NT2/D1 (cell line): Measurements from ENCODE around the gene TNFSF12.
A peak's percentile ranks its signal among the peaks of the same experiment; 100 is the strongest.

Experiments
- DNase-seq: peaks from one replicate; pipeline ENCODE4 v3.0.0-alpha.2; 2011; ENCODE audit warnings: low read depth, low spot score
- H3K27me3 ChIP-seq: 2 replicates; pipeline ENCODE4 v1.6.0; 2011; ENCODE audit warnings: mild to moderate bottlenecking; ENCODE audit not compliant: insufficient read length, insufficient read depth
- H3K36me3 ChIP-seq: 2 replicates; pipeline ENCODE4 v1.6.1; 2011; ENCODE audit warnings: mild to moderate bottlenecking, low read length, mixed read lengths; ENCODE audit not compliant: insufficient read depth, insufficient read length
- H3K4me1 ChIP-seq: 2 replicates; pipeline ENCODE4 v1.5.1; 2011; ENCODE audit not compliant: insufficient read depth, insufficient read length
- H3K4me3 ChIP-seq: 2 replicates; pipeline ENCODE4 v1.5.1; 2011; ENCODE audit warnings: low read depth; ENCODE audit not compliant: insufficient read length
- H3K9ac ChIP-seq: 2 replicates; pipeline ENCODE4 v1.6.0; 2011; ENCODE audit warnings: low read depth; ENCODE audit not compliant: insufficient read length
- H3K9me3 ChIP-seq: 2 replicates; pipeline ENCODE4 v1.5.1; 2011; ENCODE audit warnings: mild to moderate bottlenecking, low read length; ENCODE audit not compliant: insufficient read depth
- SUZ12 ChIP-seq: IDR thresholded peaks from 2 replicates; pipeline ENCODE4 v1.6.1; 2011; ENCODE audit not compliant: insufficient read length, insufficient read depth; ENCODE audit errors: extremely low read depth
- YY1 ChIP-seq: IDR thresholded peaks from 2 replicates; pipeline ENCODE4 v1.6.1; 2011; ENCODE audit not compliant: insufficient read length, insufficient read depth
- ZNF274 ChIP-seq: IDR thresholded peaks from 2 replicates; pipeline ENCODE4 v1.6.1; 2011; ENCODE audit warnings: mild to moderate bottlenecking, low read depth, low read length

The TNFSF12 gene

GRCh38 chr17:7579001-7579833 lies 30.4 kb downstream of the TNFSF12 start, which contains the start of gene CD68:
TSS of gene CD68 (plus strand) at chr17:7579638. CDS start at chr17:7579678, 40 bp downstream.
- Histone ChIP-seq H3K9me3 (no peaks in the 10 kb centered on the region), H3K4me3 (no peak within 1 kb of the TSS), H3K9ac (no peak within 1 kb of the TSS), H3K4me1 (peaks cover 12% of the 10 kb centered on the region), H3K27me3 (no peaks in the 10 kb centered on the region), H3K36me3 (peaks cover 72% of the 10 kb centered on the region)
- no peak for TF ChIP-seq ZNF274
- TF ChIP-seq SUZ12 = no peak
- TF ChIP-seq YY1 = no peak
- no peak for DNase-seq

GRCh38 chr17:7579834-7580603 lies 31.2 kb downstream of the TNFSF12 start:
- Histone ChIP-seq H3K9me3 (no peaks in the 10 kb centered on the region), H3K4me1 (peaks cover 12% of the 10 kb centered on the region), H3K36me3 (peaks cover 64% of the 10 kb centered on the region), H3K4me3 (no peak overlapping the region), H3K9ac (no peak overlapping the region), H3K27me3 (no peaks in the 10 kb centered on the region)
- no peak for DNase-seq
- TF ChIP-seq YY1 (no peak), ZNF274 (no peak), SUZ12 (no peak)

GRCh38 chr17:7580604-7581575 lies 32.0 kb downstream of the TNFSF12 start:
- H3K4me1 ChIP-seq = peaks cover 12% of the 10 kb centered on the region
- no peak for DNase-seq
- peaks cover 61% of the 10 kb centered on the region for H3K36me3 ChIP-seq
- TF ChIP-seq SUZ12 = no peak
- no peak for TF ChIP-seq ZNF274
- no peak for TF ChIP-seq YY1
- no peaks in the 10 kb centered on the region for H3K27me3 ChIP-seq
- no peaks in the 10 kb centered on the region for H3K9me3 ChIP-seq
- no peak overlapping the region for H3K4me3 ChIP-seq
- peak overlapping the region; percentile 32 for H3K9ac ChIP-seq

- no peak for DNase-seq
- Histone ChIP-seq H3K36me3 (peaks cover 55% of the 10 kb centered on the region), H3K9me3 (no peaks in the 10 kb centered on the region), H3K9ac (peak overlapping the region; percentile 93), H3K4me3 (peak overlapping the region; percentile 74), H3K27me3 (no peaks in the 10 kb centered on the region), H3K4me1 (peaks cover 14% of the 10 kb centered on the region)
- no peak for TF ChIP-seq ZNF274
- no peak for TF ChIP-seq SUZ12
- TF ChIP-seq YY1 = no peak
These were observed 33.8 kb downstream of the TNFSF12 start for GRCh38 chr17:7582396-7583252.

- H3K4me3 ChIP-seq = peak within 1 kb of the TSS; percentile 74
- H3K27me3 ChIP-seq = no peaks in the 10 kb centered on the region
- TF ChIP-seq YY1 (peak; percentile 78), ZNF274 (no peak), SUZ12 (no peak)
- H3K9me3 ChIP-seq = no peaks in the 10 kb centered on the region
- DNase-seq = peak; percentile 89
- H3K36me3 ChIP-seq = peaks cover 56% of the 10 kb centered on the region
- H3K9ac ChIP-seq = peak within 1 kb of the TSS; percentile 93
- peaks cover 13% of the 10 kb centered on the region for H3K4me1 ChIP-seq
These were observed 34.6 kb downstream of the TNFSF12 start, which contains the start of gene MPDU1 for GRCh38 chr17:7583253-7584109. TSS of gene MPDU1 (plus strand) at chr17:7583852. CDS start at chr17:7583863, 11 bp downstream.
